HUES48 (cell line): ENCODE results near the gene RXRA.

ENCODE experiments used
- H3K27ac ChIP-seq: one replicate; pipeline ENCODE4 v1.7.0; 2013; ENCODE audit warnings: low read depth, low read length, inconsistent platforms
- H3K27me3 ChIP-seq: 2 replicates; pipeline ENCODE4 v1.6.1; 2013; ENCODE audit warnings: mild to moderate bottlenecking, low read length; ENCODE audit not compliant: control insufficient read depth, insufficient read depth
- H3K36me3 ChIP-seq: 2 replicates; pipeline ENCODE4 v1.6.1; 2013; ENCODE audit warnings: low read length; ENCODE audit not compliant: control insufficient read depth, insufficient read depth
- H3K4me1 ChIP-seq: 2 replicates; pipeline ENCODE4 v1.6.1; 2013; ENCODE audit warnings: mild to moderate bottlenecking, low read length; ENCODE audit not compliant: control insufficient read depth, insufficient read depth
- H3K4me3 ChIP-seq: 2 replicates; pipeline ENCODE4 v1.5.1; 2013; ENCODE audit warnings: mild to moderate bottlenecking, low read depth, low read length
- H3K9ac ChIP-seq: 2 replicates; pipeline ENCODE4 v1.6.1; 2013; ENCODE audit warnings: mild to moderate bottlenecking, low read depth, low read length, moderate library complexity
- H3K9me3 ChIP-seq: 2 replicates; pipeline ENCODE4 v1.6.1; 2013; ENCODE audit warnings: low read length; ENCODE audit not compliant: control insufficient read depth, insufficient read depth

RXRA gene

DNA sequence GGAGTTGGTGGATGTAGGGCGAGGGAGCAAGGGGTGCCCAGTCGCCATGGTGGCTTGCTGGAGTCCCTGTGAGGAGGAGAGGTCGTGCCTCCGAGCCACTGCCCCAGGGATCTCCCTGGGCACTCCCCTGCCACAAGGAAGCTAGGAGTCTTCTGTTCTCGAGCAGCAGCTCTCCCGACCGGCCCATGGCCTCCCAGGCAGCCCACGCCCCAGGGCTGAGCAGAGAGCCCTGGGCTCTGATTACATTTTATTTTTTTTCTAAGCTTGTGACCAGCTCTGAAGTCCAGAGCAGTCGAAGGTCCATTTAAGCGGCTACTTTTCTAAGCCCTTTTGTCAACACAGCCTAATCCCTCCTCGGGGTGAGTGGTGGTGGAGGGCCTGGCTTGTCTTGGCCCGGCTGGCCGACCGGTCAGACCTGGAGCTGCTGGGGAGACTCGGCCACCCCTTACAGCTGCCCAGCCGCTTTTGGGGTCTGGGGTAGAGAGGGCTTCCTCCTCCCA lies 2.1 kb downstream of the RXRA start:
- peak overlapping the region; percentile 80 for H3K27ac ChIP-seq
- no peaks in the 10 kb centered on the region for H3K27me3 ChIP-seq
- no peak overlapping the region for H3K9ac ChIP-seq
- peaks cover 16% of the 10 kb centered on the region for H3K4me1 ChIP-seq
- H3K4me3 ChIP-seq = no peak overlapping the region
- no peaks in the 10 kb centered on the region for H3K9me3 ChIP-seq
- no peaks in the 10 kb centered on the region for H3K36me3 ChIP-seq

GRCh38 chr9:134328841-134329575 lies 2.8 kb downstream of the RXRA start:
- Histone ChIP-seq H3K27me3 (no peaks in the 10 kb centered on the region), H3K36me3 (no peaks in the 10 kb centered on the region), H3K9ac (no peak overlapping the region), H3K4me1 (peaks cover 16% of the 10 kb centered on the region), H3K27ac (peak overlapping the region; percentile 80), H3K4me3 (no peak overlapping the region), H3K9me3 (no peaks in the 10 kb centered on the region)

- Histone ChIP-seq H3K4me1 (peaks cover 16% of the 10 kb centered on the region), H3K9ac (no peak overlapping the region), H3K4me3 (no peak overlapping the region), H3K9me3 (no peaks in the 10 kb centered on the region), H3K27me3 (no peaks in the 10 kb centered on the region), H3K27ac (no peak overlapping the region), H3K36me3 (no peaks in the 10 kb centered on the region)
These were observed 3.3 kb downstream of the RXRA start for GRCh38 chr9:134329576-134329855.

DNA sequence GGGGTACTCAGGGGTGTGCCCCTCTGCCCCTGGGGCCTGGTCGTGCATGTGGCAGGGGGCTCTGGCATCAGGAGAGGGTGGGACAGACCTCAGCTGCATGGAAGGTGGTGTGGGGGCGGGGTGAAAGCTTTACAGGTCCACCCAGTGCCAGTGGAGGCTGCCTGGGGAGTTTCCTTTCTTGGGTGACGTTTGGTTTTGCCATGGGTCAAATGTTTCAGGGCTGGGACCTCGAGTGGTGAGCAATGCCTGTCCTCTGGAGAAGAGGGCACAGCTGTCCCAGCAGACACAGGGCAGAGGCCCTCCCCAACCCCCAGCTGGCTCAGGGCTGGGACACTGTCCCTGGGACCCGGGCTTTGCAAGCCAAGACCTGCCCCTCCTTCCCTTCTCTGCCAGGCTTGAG lies 3.6 kb downstream of the RXRA start:
- peaks cover 16% of the 10 kb centered on the region for H3K4me1 ChIP-seq
- H3K9me3 ChIP-seq = no peaks in the 10 kb centered on the region
- no peak overlapping the region for H3K9ac ChIP-seq
- H3K27ac ChIP-seq = no peak overlapping the region
- no peaks in the 10 kb centered on the region for H3K36me3 ChIP-seq
- no peak overlapping the region for H3K4me3 ChIP-seq
- no peaks in the 10 kb centered on the region for H3K27me3 ChIP-seq

GRCh38 chr9:134330590-134330989 lies 4.3 kb downstream of the RXRA start:
- Histone ChIP-seq H3K9ac (no peak overlapping the region), H3K4me1 (peaks cover 16% of the 10 kb centered on the region), H3K27me3 (no peaks in the 10 kb centered on the region), H3K36me3 (no peaks in the 10 kb centered on the region), H3K9me3 (no peaks in the 10 kb centered on the region), H3K4me3 (no peak overlapping the region), H3K27ac (no peak overlapping the region)

GRCh38 chr9:134331186-134332025 lies 5.2 kb downstream of the RXRA start:
- Histone ChIP-seq H3K9ac (no peak overlapping the region), H3K27ac (no peak overlapping the region), H3K9me3 (no peaks in the 10 kb centered on the region), H3K27me3 (no peaks in the 10 kb centered on the region), H3K4me3 (no peak overlapping the region), H3K36me3 (no peaks in the 10 kb centered on the region), H3K4me1 (peaks cover 16% of the 10 kb centered on the region)

- peaks cover 16% of the 10 kb centered on the region for H3K4me1 ChIP-seq
- H3K27me3 ChIP-seq = no peaks in the 10 kb centered on the region
These were observed 6.0 kb downstream of the RXRA start for GRCh38 chr9:134332266-134332665.

GRCh38 chr9:134332841-134333233 lies 6.6 kb downstream of the RXRA start:
- H3K4me1 ChIP-seq = peaks cover 13% of the 10 kb centered on the region
- H3K4me3 ChIP-seq = no peak overlapping the region
- H3K9ac ChIP-seq = no peak overlapping the region
- H3K27ac ChIP-seq = no peak overlapping the region
- H3K27me3 ChIP-seq = no peaks in the 10 kb centered on the region
- no peaks in the 10 kb centered on the region for H3K36me3 ChIP-seq
- H3K9me3 ChIP-seq = no peaks in the 10 kb centered on the region

More at GRCh38 chr9:134332266-134332665, 6.0 kb downstream of the RXRA start:
- no peak overlapping the region for H3K9ac ChIP-seq
- H3K9me3 ChIP-seq = no peaks in the 10 kb centered on the region
- H3K27ac ChIP-seq = no peak overlapping the region
- H3K36me3 ChIP-seq = no peaks in the 10 kb centered on the region
- H3K4me3 ChIP-seq = no peak overlapping the region

GRCh38 chr9:134333234-134333873 lies 7.1 kb downstream of the RXRA start:
- Histone ChIP-seq H3K36me3 (no peaks in the 10 kb centered on the region), H3K27me3 (no peaks in the 10 kb centered on the region), H3K4me3 (no peak overlapping the region), H3K9me3 (no peaks in the 10 kb centered on the region), H3K4me1 (peaks cover 9% of the 10 kb centered on the region; the same call in 1 of the 2 replicates), H3K9ac (no peak overlapping the region), H3K27ac (no peak overlapping the region)

DNA sequence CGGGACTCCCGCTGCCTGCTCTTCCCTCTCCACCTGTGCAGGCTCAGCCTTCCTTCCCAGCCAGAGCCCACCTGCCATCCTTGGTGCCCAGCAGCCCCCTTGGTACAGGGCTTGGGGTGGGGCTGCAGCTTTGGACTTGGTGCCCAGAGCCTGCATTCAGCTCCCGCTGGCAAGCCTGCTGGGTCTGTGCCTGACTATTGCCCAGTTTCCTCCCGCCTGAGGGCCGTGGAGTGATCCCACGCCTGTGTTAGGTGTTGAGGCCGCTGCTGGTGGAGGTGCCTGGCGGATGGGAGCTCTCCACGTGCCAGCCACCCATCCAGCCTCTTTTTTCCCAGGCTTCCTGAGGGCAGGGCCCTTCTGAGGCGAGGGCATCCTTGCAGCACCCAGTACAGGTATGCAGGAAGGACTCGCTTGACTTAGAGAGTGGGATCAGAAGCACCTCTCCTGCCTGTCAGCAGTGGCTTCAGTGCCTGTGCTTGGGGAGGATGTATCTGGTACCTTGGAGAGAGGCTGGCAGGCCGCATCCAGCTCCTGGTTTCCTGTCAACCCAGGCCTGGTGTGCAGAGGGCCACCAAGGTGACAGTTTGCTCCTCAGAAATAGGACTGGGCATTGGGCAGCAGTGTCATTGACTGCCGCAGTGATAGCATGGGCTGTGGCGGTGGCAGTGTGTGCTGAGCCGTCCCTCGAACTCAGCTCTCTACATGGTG lies 7.8 kb downstream of the RXRA start:
- no peaks in the 10 kb centered on the region for H3K36me3 ChIP-seq
- no peak overlapping the region for H3K27ac ChIP-seq
- no peak overlapping the region for H3K9ac ChIP-seq
- H3K4me1 ChIP-seq = peaks cover 4% of the 10 kb centered on the region; the same call in 1 of the 2 replicates
- no peaks in the 10 kb centered on the region for H3K9me3 ChIP-seq
- no peaks in the 10 kb centered on the region for H3K27me3 ChIP-seq
- H3K4me3 ChIP-seq = no peak overlapping the region
